LNCaP clone FGC (cell line): ENCODE data around the gene BCOR.

ENCODE experiments used
- DNase-seq: peaks from one replicate; pipeline ENCODE4 v3.0.0-alpha.2; 2011; ENCODE audit warnings: low read depth
- H3K4me3 ChIP-seq: 2 replicates; pipeline ENCODE4 v1.5.1; 2011; ENCODE audit warnings: mild to moderate bottlenecking, low read depth, low read length, control low read depth
- TF ChIP-seq, protein P1 (sequence below): IDR thresholded peaks from 2 replicates; pipeline ENCODE4 v1.5.1; 2012; ENCODE audit warnings: mild to moderate bottlenecking; ENCODE audit not compliant: control insufficient read depth, insufficient read depth; ENCODE audit errors: extremely low read depth

BCOR gene

GRCh38 chrX:40013266-40014195 is 84.2 kb downstream of the BCOR start:
- TF ChIP-seq, protein P1, sequence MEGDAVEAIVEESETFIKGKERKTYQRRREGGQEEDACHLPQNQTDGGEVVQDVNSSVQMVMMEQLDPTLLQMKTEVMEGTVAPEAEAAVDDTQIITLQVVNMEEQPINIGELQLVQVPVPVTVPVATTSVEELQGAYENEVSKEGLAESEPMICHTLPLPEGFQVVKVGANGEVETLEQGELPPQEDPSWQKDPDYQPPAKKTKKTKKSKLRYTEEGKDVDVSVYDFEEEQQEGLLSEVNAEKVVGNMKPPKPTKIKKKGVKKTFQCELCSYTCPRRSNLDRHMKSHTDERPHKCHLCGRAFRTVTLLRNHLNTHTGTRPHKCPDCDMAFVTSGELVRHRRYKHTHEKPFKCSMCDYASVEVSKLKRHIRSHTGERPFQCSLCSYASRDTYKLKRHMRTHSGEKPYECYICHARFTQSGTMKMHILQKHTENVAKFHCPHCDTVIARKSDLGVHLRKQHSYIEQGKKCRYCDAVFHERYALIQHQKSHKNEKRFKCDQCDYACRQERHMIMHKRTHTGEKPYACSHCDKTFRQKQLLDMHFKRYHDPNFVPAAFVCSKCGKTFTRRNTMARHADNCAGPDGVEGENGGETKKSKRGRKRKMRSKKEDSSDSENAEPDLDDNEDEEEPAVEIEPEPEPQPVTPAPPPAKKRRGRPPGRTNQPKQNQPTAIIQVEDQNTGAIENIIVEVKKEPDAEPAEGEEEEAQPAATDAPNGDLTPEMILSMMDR, result no peak
- H3K4me3 ChIP-seq, result peak overlapping the region; percentile 55
- DNase-seq, result no peak

DNA sequence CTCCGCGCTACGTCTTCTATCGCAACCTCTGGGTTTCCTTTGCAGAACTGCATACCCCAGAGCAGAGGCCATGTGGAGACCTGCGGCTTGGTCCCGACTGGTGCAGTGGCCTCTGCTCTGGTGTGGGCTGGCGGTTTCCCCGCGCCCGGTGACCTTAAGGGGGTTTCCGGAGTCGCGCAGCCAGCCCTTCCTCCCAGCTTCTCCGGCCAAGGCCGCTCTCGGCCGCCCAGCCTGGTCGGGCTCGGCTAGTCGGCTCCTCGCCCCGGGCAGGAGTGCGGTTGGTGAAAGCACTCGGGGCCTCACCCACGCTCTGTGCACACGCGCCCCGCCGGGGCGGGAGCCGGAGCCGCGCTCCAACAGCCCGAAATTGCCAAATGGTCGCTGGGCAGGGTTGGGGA is 84.9 kb downstream of the BCOR start:
- TF ChIP-seq, protein P1, result no peak
- no peak overlapping the region for H3K4me3 ChIP-seq
- no peak for DNase-seq

DNA sequence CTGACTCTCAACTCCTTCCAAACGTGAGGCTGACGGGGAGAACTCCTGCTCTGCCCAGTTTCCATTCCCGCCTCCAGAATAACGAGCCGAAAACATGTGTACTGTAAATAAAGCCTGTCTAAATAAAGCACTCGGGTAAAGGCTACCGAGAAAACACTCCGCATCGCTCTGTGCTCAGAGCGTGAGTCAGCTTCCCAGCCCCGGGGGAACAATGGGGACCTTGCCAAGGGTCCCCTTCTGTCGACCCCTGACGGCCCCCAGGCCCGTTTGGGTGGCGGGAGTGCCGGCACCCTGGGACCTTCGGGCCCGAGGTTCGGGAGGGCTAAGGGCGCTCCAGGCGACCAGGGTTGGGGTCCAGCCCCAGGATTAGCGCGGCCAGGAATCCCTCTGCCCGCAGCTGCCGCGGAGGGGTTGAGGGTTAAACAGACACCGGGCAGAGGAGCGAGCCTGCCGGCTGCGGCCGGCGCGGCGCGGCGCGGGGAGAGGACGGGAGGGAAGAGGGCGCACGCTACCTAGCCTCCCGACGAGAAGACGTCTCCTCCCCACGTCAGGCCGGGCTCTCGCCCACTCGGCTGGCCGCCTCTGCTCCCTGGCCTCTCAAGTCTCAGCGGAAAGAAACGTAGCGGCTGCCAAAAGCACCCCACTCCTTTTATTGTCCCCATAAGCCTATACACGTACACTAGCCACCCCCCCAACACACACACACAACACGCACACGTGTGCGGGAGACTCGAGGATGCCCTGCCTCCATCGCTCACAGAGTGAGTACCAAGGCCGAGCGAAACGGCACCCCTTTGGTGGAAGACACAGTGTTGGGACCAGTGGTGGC is 85.5 kb downstream of the BCOR start:
- DNase-seq, result no peak
- no peak overlapping the region for H3K4me3 ChIP-seq
- TF ChIP-seq, protein P1, result no peak

GRCh38 chrX:40011322-40012038 is 86.3 kb downstream of the BCOR start:
- no peak for DNase-seq
- TF ChIP-seq, protein P1, result no peak
- no peak overlapping the region for H3K4me3 ChIP-seq

DNA sequence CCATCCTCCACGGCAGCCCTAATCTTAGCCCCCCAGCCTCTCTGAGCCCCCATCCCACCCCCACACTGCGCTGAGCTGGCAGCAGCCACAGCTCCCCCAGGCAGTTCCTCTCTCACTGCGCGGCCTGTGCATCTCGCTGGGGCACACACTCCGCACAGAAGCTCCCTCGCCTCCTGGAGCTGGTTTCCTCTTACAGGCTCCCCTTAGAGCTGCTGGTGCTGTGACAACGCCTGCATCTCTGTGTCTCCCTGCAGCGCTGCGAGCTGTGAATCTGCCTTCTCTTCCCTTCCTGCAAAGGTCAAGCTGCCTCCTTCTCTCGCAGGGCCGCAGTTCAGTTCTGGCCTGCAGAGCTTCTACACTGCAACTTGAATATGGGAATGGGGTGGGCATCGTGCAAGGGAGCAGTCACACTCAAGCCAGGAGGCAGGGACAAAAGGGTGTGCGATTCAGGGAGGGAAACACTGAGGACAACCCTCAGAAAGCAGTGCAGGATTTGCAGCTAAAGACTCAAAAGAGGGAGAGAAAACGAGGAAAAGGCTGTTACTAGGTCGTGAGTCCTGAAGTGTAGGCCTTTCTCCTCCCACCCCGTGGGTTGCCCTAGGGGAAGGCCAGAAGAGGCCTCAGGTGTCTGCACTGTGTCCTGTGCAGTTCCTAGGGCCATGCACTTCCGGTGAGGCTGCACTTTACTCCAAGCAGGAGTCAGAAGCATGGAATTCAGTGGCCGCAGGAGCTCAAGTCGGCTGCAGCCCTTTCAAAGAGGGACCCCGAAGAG is 87.0 kb downstream of the BCOR start:
- H3K4me3 ChIP-seq, result no peak overlapping the region
- DNase-seq, result no peak
- TF ChIP-seq, protein P1, result no peak

DNA sequence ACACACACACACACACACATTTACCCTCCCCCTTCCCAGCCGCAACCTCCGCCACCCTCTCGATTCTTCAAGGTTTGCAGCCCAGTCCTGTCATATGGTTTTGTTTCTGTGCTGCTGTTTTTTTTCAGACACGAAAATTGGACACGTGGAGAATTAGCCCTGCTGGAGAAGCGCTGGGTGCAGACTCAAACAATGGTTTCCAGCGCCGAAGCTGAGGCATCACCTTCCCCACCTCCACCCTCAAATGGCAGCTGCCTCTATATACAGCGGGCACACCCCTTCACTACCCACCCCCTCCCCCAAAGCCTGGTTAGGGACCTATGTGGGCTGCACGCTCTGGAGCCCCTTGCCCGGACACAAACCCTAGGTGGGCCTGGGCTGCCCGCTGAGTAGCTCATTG is 87.9 kb downstream of the BCOR start:
- no peak for DNase-seq
- H3K4me3 ChIP-seq, result no peak overlapping the region
- TF ChIP-seq, protein P1, result no peak
